ENCODE measurements around the gene ADISSP. TPM values are rescaled to one million over a fixed set of nuclear protein-coding genes. Genes with fewer than 3 reads are reported as not detected.

Gene ADISSP
- 55.8 and 56.3 TPM in 2 replicates for total RNA-seq

DNA sequence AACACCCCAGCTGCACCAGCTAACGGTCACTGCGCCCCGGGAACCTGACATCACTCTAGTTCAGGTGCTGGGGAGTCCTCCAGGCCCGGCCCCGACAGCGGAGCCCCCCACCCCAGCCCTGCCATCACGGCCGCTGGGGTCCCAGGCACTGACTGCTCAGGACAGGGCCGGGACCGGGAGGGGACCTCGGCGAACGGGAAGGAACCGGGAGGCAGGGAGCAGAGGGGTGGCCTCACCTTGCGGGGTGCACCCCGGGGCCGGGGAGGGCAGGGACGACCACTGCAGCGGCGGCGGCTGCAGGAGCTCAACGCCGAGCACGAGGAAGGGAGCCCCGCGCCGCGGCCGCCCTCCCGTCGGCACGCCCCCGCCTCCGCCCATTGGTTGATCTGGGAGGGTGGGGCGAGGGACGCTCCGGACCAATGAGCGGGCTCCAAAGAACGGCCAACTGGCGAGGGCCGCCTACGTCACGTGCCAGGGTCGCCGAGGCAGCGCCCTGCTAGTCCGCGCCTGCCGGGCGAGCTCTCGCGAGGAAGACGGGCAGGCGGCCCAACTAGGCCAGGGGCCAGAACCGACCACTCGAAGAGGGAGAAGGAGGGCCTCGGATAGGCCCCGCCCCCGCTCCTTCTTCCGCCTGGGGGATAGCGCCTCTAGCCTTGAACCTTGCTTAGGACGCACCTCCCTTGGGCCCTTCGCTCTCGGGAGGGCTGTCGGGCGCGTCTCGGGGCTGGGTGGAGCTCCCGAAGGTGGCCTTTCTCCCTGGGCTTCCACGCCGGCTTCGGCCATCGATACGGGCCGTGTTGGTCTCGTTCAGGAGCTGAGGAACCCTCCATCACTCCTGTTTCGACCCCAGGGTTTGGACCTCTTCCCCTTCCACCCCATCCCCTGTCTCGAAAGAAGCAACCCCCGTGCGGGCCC, at the start of gene ADISSP:
Gene ADISSP, minus strand, starts transcription at position 327 of the 915 bp plus-strand sequence. CDS start 7,653 bp downstream, outside the sequence.
- Mint-ChIP-seq H3K27ac (peak within 1 kb of the TSS; percentile 94), H3K36me3 (ENCODE audit: low read depth) (peaks cover 3% of the 10 kb centered on the region), H3K27me3 (ENCODE audit: low read depth) (peaks cover 3% of the 10 kb centered on the region), H3K9me3 (no peaks in the 10 kb centered on the region), H3K4me1 (ENCODE audit: low read depth) (peaks cover 21% of the 10 kb centered on the region), H3K4me3 (ENCODE audit: low read depth) (peak within 1 kb of the TSS; percentile 86)
- DNase-seq (ENCODE audit: low spot score), result peak; percentile 97
- intact Hi-C loops (cut with micrococcal nuclease), result loop anchor here (1.0 to 5.0 kb wide), 4 partner anchors 10 to 360 kb away; partner anchors contain the start of genes AP5S1 and DNAAF9

GRCh38 chr20:3815703-3816315, 48.3 kb upstream of the ADISSP start:
- no peak for DNase-seq (ENCODE audit: low spot score)
- Mint-ChIP-seq H3K27ac (peak overlapping the region; percentile 86), H3K4me1 (ENCODE audit: low read depth) (peaks cover 55% of the 10 kb centered on the region), H3K36me3 (ENCODE audit: low read depth) (peaks cover 3% of the 10 kb centered on the region), H3K9me3 (no peaks in the 10 kb centered on the region), H3K4me3 (ENCODE audit: low read depth) (peak overlapping the region; percentile 66), H3K27me3 (ENCODE audit: low read depth) (no peaks in the 10 kb centered on the region)
- intact Hi-C loops (cut with micrococcal nuclease), result loop anchor here (10.0 kb wide), 1 partner anchor 269 kb away; no protein-coding TSS in a partner anchor

GRCh38 chr20:3814928-3815495, 47.5 kb upstream of the ADISSP start:
- no peak for DNase-seq (ENCODE audit: low spot score)
- intact Hi-C loops (cut with micrococcal nuclease), result loop anchor here (10.0 kb wide), 1 partner anchor 270 kb away; no protein-coding TSS in a partner anchor
- Mint-ChIP-seq H3K27ac (peak overlapping the region; percentile 33), H3K9me3 (no peaks in the 10 kb centered on the region), H3K4me3 (ENCODE audit: low read depth) (no peak overlapping the region), H3K4me1 (ENCODE audit: low read depth) (peaks cover 59% of the 10 kb centered on the region), H3K36me3 (ENCODE audit: low read depth) (peaks cover 3% of the 10 kb centered on the region), H3K27me3 (ENCODE audit: low read depth) (no peaks in the 10 kb centered on the region)

DNA sequence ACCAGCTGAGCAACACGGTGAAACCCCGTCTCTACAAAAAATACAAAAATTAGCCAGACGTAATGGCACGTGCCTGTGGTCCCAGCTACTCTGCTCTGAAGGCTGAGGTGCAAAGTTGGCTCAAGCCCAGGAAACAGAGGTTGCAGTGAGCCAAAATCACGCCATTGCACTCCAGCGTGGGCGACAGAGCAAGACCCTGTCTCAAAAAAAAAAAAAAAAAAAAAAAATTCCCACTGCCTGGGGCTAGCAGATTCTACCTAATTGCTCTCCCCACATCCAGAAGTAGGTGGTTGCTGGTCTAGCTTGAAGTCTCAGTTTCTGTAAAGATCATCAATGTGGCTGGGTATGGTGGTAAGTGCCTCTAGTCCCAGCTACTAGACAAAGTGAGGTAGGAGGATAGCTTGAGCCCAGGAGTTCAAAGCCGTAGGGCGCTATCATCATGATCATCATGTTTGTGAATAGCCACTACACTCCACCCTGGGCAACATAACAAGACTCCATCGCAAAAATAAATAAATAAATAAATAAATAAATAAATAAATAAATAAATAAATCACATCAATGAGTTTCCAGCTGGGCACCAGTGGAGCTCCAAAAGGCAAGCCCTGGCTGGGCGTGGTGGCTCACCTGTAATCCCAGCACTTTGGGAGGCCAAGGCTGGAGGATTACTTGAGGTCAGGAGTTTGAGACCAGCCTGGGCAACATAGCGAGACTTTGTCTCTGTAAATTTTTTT, 46.5 kb upstream of the ADISSP start:
- DNase-seq (ENCODE audit: low spot score), result no peak
- Mint-ChIP-seq H3K27me3 (ENCODE audit: low read depth) (no peaks in the 10 kb centered on the region), H3K9me3 (no peaks in the 10 kb centered on the region), H3K4me3 (ENCODE audit: low read depth) (no peak overlapping the region), H3K27ac (peak overlapping the region; percentile 61), H3K36me3 (ENCODE audit: low read depth) (peaks cover 3% of the 10 kb centered on the region), H3K4me1 (ENCODE audit: low read depth) (peaks cover 55% of the 10 kb centered on the region)
- intact Hi-C loops (cut with micrococcal nuclease), result loop anchor here (10.0 kb wide), 1 partner anchor 271 kb away; no protein-coding TSS in a partner anchor

- Mint-ChIP-seq H3K4me1 (ENCODE audit: low read depth) (peaks cover 49% of the 10 kb centered on the region), H3K9me3 (no peaks in the 10 kb centered on the region), H3K27ac (peak overlapping the region; percentile 61), H3K27me3 (ENCODE audit: low read depth) (no peaks in the 10 kb centered on the region), H3K36me3 (ENCODE audit: low read depth) (peaks cover 8% of the 10 kb centered on the region), H3K4me3 (ENCODE audit: low read depth) (no peak overlapping the region)
- DNase-seq (ENCODE audit: low spot score), result no peak
- intact Hi-C loops (cut with micrococcal nuclease), result loop anchor here (10.0 kb wide), 1 partner anchor 272 kb away; no protein-coding TSS in a partner anchor
These were observed 45.7 kb upstream of the ADISSP start for GRCh38 chr20:3812975-3813847.

GRCh38 chr20:3812259-3812681, 44.7 kb upstream of the ADISSP start:
- peaks cover 10% of the 10 kb centered on the region for H3K36me3 Mint-ChIP-seq (ENCODE audit: low read depth)
- no peaks in the 10 kb centered on the region for H3K9me3 Mint-ChIP-seq
- H3K27ac Mint-ChIP-seq, result peak overlapping the region; percentile 99
- DNase-seq (ENCODE audit: low spot score), result no peak
- no peaks in the 10 kb centered on the region for H3K27me3 Mint-ChIP-seq (ENCODE audit: low read depth)
- H3K4me1 Mint-ChIP-seq (ENCODE audit: low read depth), result peaks cover 53% of the 10 kb centered on the region
- H3K4me3 Mint-ChIP-seq (ENCODE audit: low read depth), result peak overlapping the region; percentile 74
- intact Hi-C loops (cut with micrococcal nuclease), result loop anchor here (10.0 kb wide), 1 partner anchor 273 kb away; no protein-coding TSS in a partner anchor

GRCh38 chr20:3811467-3812258, 44.1 kb upstream of the ADISSP start:
- peaks cover 16% of the 10 kb centered on the region for H3K36me3 Mint-ChIP-seq (ENCODE audit: low read depth)
- peaks cover 58% of the 10 kb centered on the region for H3K4me1 Mint-ChIP-seq (ENCODE audit: low read depth)

DNA sequence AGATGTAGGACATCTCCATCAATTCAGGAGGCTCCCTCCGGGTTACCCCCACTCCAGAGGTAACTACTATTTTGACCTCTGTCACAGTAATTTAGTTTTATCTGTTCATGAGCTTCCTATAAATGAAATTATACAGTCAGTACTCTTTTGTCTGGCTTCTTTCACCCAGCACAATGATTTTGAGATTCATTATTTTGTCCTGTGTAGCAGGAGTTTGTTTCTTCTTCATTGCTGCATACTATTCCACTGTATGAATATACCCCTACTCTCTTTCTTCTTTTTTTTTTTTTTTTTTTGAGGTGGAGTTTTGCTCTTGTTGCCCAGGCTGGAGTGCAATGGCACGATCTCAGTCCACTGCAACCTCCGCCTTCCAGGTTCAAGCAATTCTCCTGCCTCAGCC, 41.0 kb upstream of the ADISSP start:
- intact Hi-C loops (cut with micrococcal nuclease), result no loop called here
- no peaks in the 10 kb centered on the region for H3K27me3 Mint-ChIP-seq (ENCODE audit: low read depth)
- peaks cover 58% of the 10 kb centered on the region for H3K4me1 Mint-ChIP-seq (ENCODE audit: low read depth)
- H3K27ac Mint-ChIP-seq, result no peak overlapping the region
- no peak for DNase-seq (ENCODE audit: low spot score)
- no peak overlapping the region for H3K4me3 Mint-ChIP-seq (ENCODE audit: low read depth)
- H3K9me3 Mint-ChIP-seq, result no peaks in the 10 kb centered on the region
- peaks cover 42% of the 10 kb centered on the region for H3K36me3 Mint-ChIP-seq (ENCODE audit: low read depth)

More at GRCh38 chr20:3811467-3812258, 44.1 kb upstream of the ADISSP start:
- no peaks in the 10 kb centered on the region for H3K27me3 Mint-ChIP-seq (ENCODE audit: low read depth)
- no peaks in the 10 kb centered on the region for H3K9me3 Mint-ChIP-seq
- peak; percentile 81 for DNase-seq (ENCODE audit: low spot score)
- H3K4me3 Mint-ChIP-seq (ENCODE audit: low read depth), result peak overlapping the region; percentile 74
- intact Hi-C loops (cut with micrococcal nuclease), result loop anchor here (1.0 to 10.0 kb wide), 4 partner anchors 9 to 273 kb away; partner anchors contain the start of genes AP5S1 and CENPB
- peak overlapping the region; percentile 99 for H3K27ac Mint-ChIP-seq

GRCh38 chr20:3804781-3805180, 37.2 kb upstream of the ADISSP start:
- H3K36me3 Mint-ChIP-seq (ENCODE audit: low read depth), result peaks cover 73% of the 10 kb centered on the region
- H3K27ac Mint-ChIP-seq, result peak overlapping the region; percentile 24
- peaks cover 44% of the 10 kb centered on the region for H3K4me1 Mint-ChIP-seq (ENCODE audit: low read depth)
- no peak for DNase-seq (ENCODE audit: low spot score)
- no peak overlapping the region for H3K4me3 Mint-ChIP-seq (ENCODE audit: low read depth)
- no peaks in the 10 kb centered on the region for H3K27me3 Mint-ChIP-seq (ENCODE audit: low read depth)
- intact Hi-C loops (cut with micrococcal nuclease), result no loop called here
- H3K9me3 Mint-ChIP-seq, result no peaks in the 10 kb centered on the region

DNA sequence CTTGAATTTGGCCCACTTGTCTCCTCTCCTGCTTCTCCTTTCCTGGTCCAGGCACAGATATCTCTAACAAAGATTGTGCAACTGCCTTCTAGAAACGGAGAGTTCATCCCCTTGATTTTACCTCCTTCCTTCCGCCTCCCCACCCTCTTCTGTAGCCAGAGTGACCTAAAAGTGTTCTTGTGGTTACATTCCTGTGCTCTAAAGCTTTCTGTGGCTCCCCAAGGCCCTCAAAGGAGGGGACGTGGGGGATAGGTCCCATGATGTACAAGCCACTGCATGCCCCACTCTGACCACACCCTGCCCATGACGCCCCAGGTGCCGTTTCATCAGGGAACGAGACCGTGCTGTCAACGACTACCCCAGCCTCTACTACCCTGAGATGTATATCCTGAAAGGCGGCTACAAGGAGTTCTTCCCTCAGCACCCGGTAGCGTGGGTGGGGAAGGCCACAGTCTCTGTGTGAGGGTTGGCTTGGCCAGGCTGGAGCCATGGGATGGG, 36.8 kb upstream of the ADISSP start:
- Mint-ChIP-seq H3K4me3 (ENCODE audit: low read depth) (no peak overlapping the region), H3K4me1 (ENCODE audit: low read depth) (peaks cover 49% of the 10 kb centered on the region), H3K36me3 (ENCODE audit: low read depth) (peaks cover 78% of the 10 kb centered on the region), H3K9me3 (no peaks in the 10 kb centered on the region), H3K27ac (no peak overlapping the region), H3K27me3 (ENCODE audit: low read depth) (no peaks in the 10 kb centered on the region)
- intact Hi-C loops (cut with micrococcal nuclease), result no loop called here
- DNase-seq (ENCODE audit: low spot score), result no peak

GRCh38 chr20:3803854-3804253, 36.3 kb upstream of the ADISSP start:
- H3K4me1 Mint-ChIP-seq (ENCODE audit: low read depth), result peaks cover 52% of the 10 kb centered on the region
- no peak overlapping the region for H3K4me3 Mint-ChIP-seq (ENCODE audit: low read depth)
- no peaks in the 10 kb centered on the region for H3K9me3 Mint-ChIP-seq
- no peaks in the 10 kb centered on the region for H3K27me3 Mint-ChIP-seq (ENCODE audit: low read depth)
- H3K36me3 Mint-ChIP-seq (ENCODE audit: low read depth), result peaks cover 83% of the 10 kb centered on the region
- intact Hi-C loops (cut with micrococcal nuclease), result no loop called here
- no peak for DNase-seq (ENCODE audit: low spot score)
- no peak overlapping the region for H3K27ac Mint-ChIP-seq
